Stimulated activated effector memory CD8-positive, alpha-beta T cell treated with anti-CD3 and anti-CD28 coated beads, Interleukin-12 subunit alpha, Interleukin-12 subunit beta, amount 100 ng/mL, for 72 hours (primary cell): ENCODE data around the gene MIOS.
A peak's percentile ranks its signal among the peaks of the same experiment; 100 is the strongest.
"Not testable (repeated sequence)": the region's sequence is repeated elsewhere in the genome, so short reads cannot be mapped to it uniquely, and the experiment has no call there.

ENCODE experiments used
- ATAC-seq: fragments of 150-1000 bp; cut with Tn5 transposase; 2 replicates; pipeline ENCODE4 v1.10.0; 2021
- DNase-seq, 2 donors: peaks; one replicate each; pipeline ENCODE4 v3.0.0; 2021 to 2022; ENCODE audit warnings: low spot score in 2 of 2
- H3K27ac Mint-ChIP-seq: one replicate; pipeline ENCODE4 v1.8.0; 2022; ENCODE audit warnings: mild to moderate bottlenecking, mixed read lengths
- H3K36me3 Mint-ChIP-seq: one replicate; pipeline ENCODE4 v1.8.0; 2022; ENCODE audit warnings: mild to moderate bottlenecking, mixed read lengths
- H3K4me1 Mint-ChIP-seq: one replicate; pipeline ENCODE4 v1.8.0; 2022; ENCODE audit warnings: mixed read lengths
- H3K4me3 Mint-ChIP-seq: one replicate; pipeline ENCODE4 v1.8.0; 2022; ENCODE audit warnings: mild to moderate bottlenecking, mixed read lengths
- H3K9me3 Mint-ChIP-seq: one replicate; pipeline ENCODE4 v1.8.0; 2022; ENCODE audit warnings: mixed read lengths

Gene MIOS

DNA sequence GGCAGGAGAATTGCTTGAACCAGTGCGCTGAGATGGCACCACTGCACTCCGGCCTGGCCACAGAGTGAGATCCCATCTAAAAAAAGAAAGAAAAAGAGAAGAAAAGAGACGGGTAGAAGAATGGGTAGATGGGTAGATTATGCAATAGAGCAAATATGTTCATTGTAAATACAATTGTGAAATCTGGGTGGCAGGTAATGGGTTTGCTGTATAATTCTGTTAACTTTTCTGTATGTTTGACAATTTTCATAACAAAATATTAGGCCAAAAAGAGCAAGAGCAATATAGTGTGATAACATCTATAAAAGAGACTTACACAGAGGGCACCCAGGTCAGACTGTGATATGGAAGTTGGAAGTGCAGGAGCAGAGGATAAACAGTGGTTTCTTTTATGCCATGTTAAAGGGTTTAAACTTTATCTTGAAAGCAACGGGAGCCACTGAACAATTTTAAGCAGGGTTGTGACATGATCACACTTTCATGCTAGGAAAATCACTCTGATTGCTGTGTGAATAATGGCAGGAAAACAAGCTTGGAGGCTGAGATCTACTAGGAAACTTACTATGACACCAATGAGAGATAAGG is 24.3 kb upstream of the MIOS start:
- DNase-seq = no peak
- H3K4me3 Mint-ChIP-seq = no peak overlapping the region
- H3K36me3 Mint-ChIP-seq = no peaks in the 10 kb centered on the region
- no peak for ATAC-seq
- no peaks in the 10 kb centered on the region for H3K4me1 Mint-ChIP-seq
- H3K9me3 Mint-ChIP-seq = no peaks in the 10 kb centered on the region
- no peak overlapping the region for H3K27ac Mint-ChIP-seq

GRCh38 chr7:7548407-7548806 is 18.3 kb upstream of the MIOS start:
- H3K36me3 Mint-ChIP-seq = no peaks in the 10 kb centered on the region
- H3K4me1 Mint-ChIP-seq = no peaks in the 10 kb centered on the region
- DNase-seq (no peak), ATAC-seq (no peak)
- H3K4me3 Mint-ChIP-seq = no peak overlapping the region
- no peak overlapping the region for H3K27ac Mint-ChIP-seq
- no peaks in the 10 kb centered on the region for H3K9me3 Mint-ChIP-seq

DNA sequence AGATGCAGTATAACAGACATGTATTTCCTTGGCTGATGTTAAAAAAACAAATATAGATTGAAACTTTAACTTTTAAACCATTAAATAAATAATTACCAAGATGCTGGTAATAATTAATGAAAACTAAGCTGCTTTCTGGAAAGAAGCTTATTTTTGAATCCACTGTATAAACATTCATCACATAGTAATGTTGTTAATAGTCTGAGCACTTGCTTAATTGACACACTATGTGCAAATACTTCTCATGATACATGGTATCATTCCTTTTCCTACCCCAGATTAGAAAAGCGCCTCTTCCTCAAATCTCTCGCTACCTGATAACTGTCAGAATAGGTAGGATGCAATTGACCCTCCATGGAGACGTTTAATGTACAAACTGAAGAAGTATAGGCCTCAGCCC is 16.0 kb upstream of the MIOS start:
- H3K36me3 Mint-ChIP-seq = no peaks in the 10 kb centered on the region
- H3K4me3 Mint-ChIP-seq = no peak overlapping the region
- no peaks in the 10 kb centered on the region for H3K9me3 Mint-ChIP-seq
- ATAC-seq (no peak), DNase-seq (no peak)
- no peak overlapping the region for H3K27ac Mint-ChIP-seq
- H3K4me1 Mint-ChIP-seq = no peaks in the 10 kb centered on the region

DNA sequence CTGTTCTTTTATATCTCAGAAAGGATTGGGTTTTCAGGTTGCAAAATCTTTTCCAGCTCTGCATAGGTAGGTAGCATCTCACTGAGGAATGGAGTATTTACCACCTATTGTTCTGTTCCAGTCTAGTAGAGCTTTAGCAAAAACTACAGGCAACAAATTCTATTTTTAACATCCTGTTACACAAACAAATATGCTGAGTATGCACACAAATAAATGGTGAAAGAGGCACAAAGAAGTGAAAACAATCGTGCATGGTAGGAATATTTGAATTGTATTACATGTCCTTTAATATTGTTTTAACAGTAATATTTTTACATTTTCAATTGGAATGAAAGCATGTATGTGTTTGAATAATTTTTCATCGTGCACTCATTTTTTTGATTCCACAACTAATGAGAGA is 14.5 kb upstream of the MIOS start:
- Mint-ChIP-seq H3K36me3 (no peaks in the 10 kb centered on the region), H3K4me1 (no peaks in the 10 kb centered on the region), H3K4me3 (no peak overlapping the region), H3K9me3 (no peaks in the 10 kb centered on the region), H3K27ac (no peak overlapping the region)
- ATAC-seq (no peak), DNase-seq (no peak)

DNA sequence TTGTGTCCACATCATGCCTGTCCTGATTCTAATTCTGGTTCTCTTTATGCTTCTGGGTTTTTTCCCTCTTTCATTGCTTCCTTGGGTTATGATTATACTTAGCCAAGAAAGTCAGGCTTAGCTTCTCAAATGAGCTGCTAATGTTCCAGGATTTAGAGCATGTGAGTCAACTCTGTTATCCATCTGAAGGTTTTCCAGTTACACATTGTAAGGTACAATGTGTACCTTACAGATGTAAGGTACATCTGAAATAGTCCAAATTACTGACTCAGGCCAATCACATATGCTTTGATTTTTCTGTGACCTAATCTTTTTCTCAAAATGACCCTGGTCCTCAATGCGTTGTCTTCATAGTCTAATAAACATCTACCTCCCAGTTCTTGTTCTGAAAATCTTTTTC is 13.3 kb upstream of the MIOS start:
- Mint-ChIP-seq H3K27ac (no peak overlapping the region), H3K4me1 (no peaks in the 10 kb centered on the region), H3K9me3 (no peaks in the 10 kb centered on the region), H3K4me3 (no peak overlapping the region), H3K36me3 (no peaks in the 10 kb centered on the region)
- no peak for DNase-seq
- no peak for ATAC-seq

DNA sequence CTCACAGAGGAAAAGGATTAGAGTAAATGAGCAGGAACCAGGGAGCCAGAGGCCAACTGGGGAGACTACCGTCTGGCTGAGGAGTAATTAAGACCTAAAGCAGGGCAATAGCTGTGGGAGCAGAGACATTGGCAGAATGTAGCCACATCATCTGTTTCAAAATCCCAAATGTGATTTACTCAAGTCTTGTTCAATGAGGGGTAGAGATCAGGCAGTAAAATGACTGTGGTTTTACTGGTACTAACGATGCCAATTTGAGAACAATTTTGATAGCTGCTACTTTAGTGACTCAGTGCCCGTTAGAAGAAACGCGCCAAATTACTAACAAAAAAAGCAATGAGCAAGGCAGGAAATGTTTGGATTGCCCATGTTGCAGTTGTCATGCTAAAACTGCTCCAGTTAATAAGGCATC is 12.7 kb upstream of the MIOS start:
- ATAC-seq = no peak
- DNase-seq = no peak
- Mint-ChIP-seq H3K4me3 (no peak overlapping the region), H3K36me3 (no peaks in the 10 kb centered on the region), H3K4me1 (no peaks in the 10 kb centered on the region), H3K9me3 (peaks cover 6% of the 10 kb centered on the region), H3K27ac (no peak overlapping the region)

- peaks cover 9% of the 10 kb centered on the region for H3K9me3 Mint-ChIP-seq
- no peak for DNase-seq
- no peaks in the 10 kb centered on the region for H3K36me3 Mint-ChIP-seq
Observed at GRCh38 chr7:7554649-7555575, 11.8 kb upstream of the MIOS start.

DNA sequence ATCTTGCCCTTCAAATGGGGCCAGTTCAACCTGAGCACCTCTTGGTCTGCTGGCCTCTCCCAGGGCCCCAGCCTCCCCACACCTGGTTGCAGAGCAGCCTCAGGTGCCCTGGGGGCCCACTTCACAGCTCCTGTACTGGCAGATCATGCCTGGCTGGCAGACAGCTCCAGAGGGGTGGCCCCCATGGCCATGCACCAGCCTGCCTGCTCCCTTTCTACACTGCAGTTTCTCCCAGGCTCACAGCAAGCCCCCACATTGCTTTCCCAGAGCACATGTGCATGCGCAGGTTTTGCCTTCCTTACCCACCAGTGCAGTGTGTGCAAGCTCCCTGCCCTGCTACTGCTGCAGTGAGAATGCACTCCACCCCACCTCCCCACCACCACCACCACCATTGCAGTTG is 9.8 kb upstream of the MIOS start:
- Mint-ChIP-seq H3K4me1 (no peaks in the 10 kb centered on the region), H3K27ac (no peak overlapping the region), H3K4me3 (no peak overlapping the region), H3K36me3 (no peaks in the 10 kb centered on the region), H3K9me3 (peaks cover 9% of the 10 kb centered on the region)
- no peak for ATAC-seq
- no peak for DNase-seq

More at GRCh38 chr7:7554649-7555575, 11.8 kb upstream of the MIOS start:
- Mint-ChIP-seq H3K4me1 (no peaks in the 10 kb centered on the region), H3K4me3 (no peak overlapping the region), H3K27ac (no peak overlapping the region)
- no peak for ATAC-seq

- DNase-seq (no peak), ATAC-seq (no peak)
- no peaks in the 10 kb centered on the region for H3K4me1 Mint-ChIP-seq
- no peak overlapping the region for H3K4me3 Mint-ChIP-seq
- no peak overlapping the region for H3K27ac Mint-ChIP-seq
- peaks cover 9% of the 10 kb centered on the region for H3K9me3 Mint-ChIP-seq
- no peaks in the 10 kb centered on the region for H3K36me3 Mint-ChIP-seq
Observed at GRCh38 chr7:7557252-7557651, 9.4 kb upstream of the MIOS start.

DNA sequence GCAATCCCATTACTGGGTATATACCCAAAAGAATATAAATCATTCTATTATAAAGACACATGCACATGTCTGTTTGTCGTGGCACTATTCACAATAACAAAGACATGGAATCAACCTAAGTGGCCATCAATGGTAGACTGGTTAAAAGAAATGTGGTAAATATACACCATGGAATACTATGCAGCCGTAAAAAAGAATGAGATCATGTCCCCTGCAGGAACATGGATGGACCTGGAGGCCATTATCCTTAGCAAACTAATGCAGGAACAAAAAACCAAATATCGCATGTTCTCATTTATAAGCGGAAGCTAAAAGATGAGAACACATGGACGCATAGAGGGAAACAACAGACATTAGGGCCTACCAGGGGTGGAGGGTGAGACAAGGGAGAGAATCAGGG is 5.1 kb upstream of the MIOS start:
- H3K4me3 Mint-ChIP-seq = not testable (repeated sequence)

DNA sequence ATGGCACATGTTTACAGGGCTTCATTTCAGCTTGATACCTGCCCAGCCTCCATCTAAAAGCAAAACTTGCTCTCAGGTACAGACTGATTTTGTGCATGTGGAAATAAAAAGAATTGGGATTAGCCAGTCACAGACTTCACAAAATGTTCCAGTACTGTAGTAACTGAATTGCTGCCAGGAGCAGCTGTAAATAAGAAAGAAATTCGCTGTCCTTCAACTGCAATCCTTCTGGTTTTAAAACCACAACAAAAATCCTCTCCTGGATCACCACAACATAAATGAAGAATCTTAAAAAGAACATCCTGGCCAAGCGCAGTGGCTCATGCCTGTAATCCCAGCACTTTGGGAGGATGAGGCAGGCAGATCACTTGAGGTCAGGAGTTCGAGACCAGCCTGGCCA is 3.9 kb upstream of the MIOS start:
- Mint-ChIP-seq H3K9me3 (peaks cover 9% of the 10 kb centered on the region), H3K36me3 (no peaks in the 10 kb centered on the region), H3K4me1 (no peaks in the 10 kb centered on the region), H3K27ac (no peak overlapping the region), H3K4me3 (no peak overlapping the region)
- ATAC-seq (no peak), DNase-seq (no peak)

More for the DNA sequence above, 5.1 kb upstream of the MIOS start:
- not testable (repeated sequence) for ATAC-seq, DNase-seq, H3K36me3 Mint-ChIP-seq, H3K9me3 Mint-ChIP-seq, H3K4me1 Mint-ChIP-seq, H3K27ac Mint-ChIP-seq

GRCh38 chr7:7563269-7563668 is 3.4 kb upstream of the MIOS start:
- no peak overlapping the region for H3K4me3 Mint-ChIP-seq
- H3K27ac Mint-ChIP-seq = no peak overlapping the region
- H3K36me3 Mint-ChIP-seq = no peaks in the 10 kb centered on the region
- no peak for ATAC-seq
- peaks cover 9% of the 10 kb centered on the region for H3K9me3 Mint-ChIP-seq
- DNase-seq = no peak
- H3K4me1 Mint-ChIP-seq = peaks cover 5% of the 10 kb centered on the region

GRCh38 chr7:7563813-7564212 is 2.9 kb upstream of the MIOS start:
- Mint-ChIP-seq H3K36me3 (no peaks in the 10 kb centered on the region), H3K9me3 (peaks cover 6% of the 10 kb centered on the region), H3K4me1 (peaks cover 11% of the 10 kb centered on the region), H3K4me3 (no peak overlapping the region), H3K27ac (no peak overlapping the region)
- DNase-seq (no peak), ATAC-seq (no peak)

DNA sequence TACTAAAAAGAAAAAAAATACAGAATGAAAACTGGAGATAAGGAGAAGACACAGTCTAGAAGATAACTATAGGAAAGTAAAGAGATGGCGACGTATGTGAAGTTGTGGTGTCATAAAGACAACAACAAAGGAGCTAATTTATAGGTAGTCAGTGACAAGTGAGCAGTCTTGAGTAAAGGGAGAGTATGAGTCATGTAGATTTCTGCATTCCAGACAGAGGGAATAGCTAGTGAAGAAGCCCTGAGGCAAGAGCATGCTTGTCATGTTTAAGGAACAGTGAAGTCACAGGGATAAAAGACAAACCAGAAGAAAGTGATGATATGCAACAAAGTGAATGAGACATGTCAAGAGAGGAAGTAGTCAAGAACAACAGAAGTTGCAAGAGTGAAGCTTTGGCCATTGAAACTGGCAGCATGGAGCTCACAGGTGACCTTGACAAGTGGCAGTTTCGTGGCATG is 2.3 kb upstream of the MIOS start:
- Mint-ChIP-seq H3K36me3 (no peaks in the 10 kb centered on the region), H3K27ac (no peak overlapping the region), H3K9me3 (peaks cover under 1% of the 10 kb centered on the region), H3K4me3 (no peak overlapping the region), H3K4me1 (peaks cover 16% of the 10 kb centered on the region)
- DNase-seq = no peak
- no peak for ATAC-seq

DNA sequence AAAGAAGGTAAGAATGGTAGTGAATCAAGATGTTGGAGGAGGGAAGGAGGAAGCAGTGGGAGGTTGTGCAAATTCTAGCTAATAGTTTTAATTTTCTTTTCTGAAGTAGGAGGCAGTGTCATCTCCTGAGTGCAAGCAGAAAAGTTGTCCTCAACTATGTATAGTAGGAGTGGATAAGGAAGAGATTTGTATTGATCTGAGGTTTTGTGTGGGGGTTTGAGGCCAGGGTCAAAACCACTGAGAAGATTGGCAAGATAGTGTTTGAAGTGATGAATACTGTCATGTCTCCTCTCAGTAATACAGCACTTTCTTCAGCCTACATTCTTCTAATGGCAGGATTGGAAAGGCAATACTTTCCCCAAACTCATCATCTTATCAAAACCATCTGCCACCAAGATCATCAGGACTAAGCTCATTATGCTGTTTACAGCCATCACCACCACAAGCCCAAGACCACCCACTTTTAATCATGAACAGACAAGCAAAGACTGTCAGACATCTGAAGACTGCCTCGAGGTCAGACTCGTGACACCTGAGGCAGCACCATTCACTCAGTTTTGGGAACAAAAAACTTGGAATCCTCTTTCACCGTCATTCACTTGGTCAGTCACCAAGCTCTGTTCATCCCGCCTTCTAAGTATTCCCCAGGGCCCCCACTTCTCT is 1.5 kb upstream of the MIOS start:
- H3K4me1 Mint-ChIP-seq = peaks cover 24% of the 10 kb centered on the region
- ATAC-seq = peak; percentile 43

More for the DNA sequence above, 1.5 kb upstream of the MIOS start:
- no peak for DNase-seq
- Mint-ChIP-seq H3K4me3 (no peak overlapping the region), H3K9me3 (no peaks in the 10 kb centered on the region), H3K27ac (no peak overlapping the region), H3K36me3 (no peaks in the 10 kb centered on the region)
